Chondrocyte (in vitro differentiated cells): ENCODE data around the gene TUBA8. TPM values are rescaled to one million over a fixed set of nuclear protein-coding genes. Genes with fewer than 3 reads are reported as not detected.
"Not testable (repeated sequence)": the region's sequence is repeated elsewhere in the genome, so short reads cannot be mapped to it uniquely, and the experiment has no call there.

Experiments used
- DNase-seq: peaks from one replicate; pipeline ENCODE4 v3.0.0; 2021; ENCODE audit warnings: mixed read lengths, low spot score
- H3K27ac Mint-ChIP-seq: one replicate; pipeline ENCODE4 v1.8.0; 2021; ENCODE audit warnings: mild to moderate bottlenecking, moderate library complexity, mixed read lengths; ENCODE audit not compliant: unreplicated experiment
- H3K27me3 Mint-ChIP-seq: 2 replicates; pipeline ENCODE4 v1.8.0; 2021; ENCODE audit warnings: low read depth, mixed read lengths
- H3K36me3 Mint-ChIP-seq: 2 replicates; pipeline ENCODE4 v1.8.0; 2021; ENCODE audit warnings: low read depth, mixed read lengths
- H3K4me1 Mint-ChIP-seq: 2 replicates; pipeline ENCODE4 v1.8.0; 2021; ENCODE audit warnings: low read depth, mild to moderate bottlenecking, mixed read lengths
- H3K4me3 Mint-ChIP-seq: one replicate; pipeline ENCODE4 v1.8.0; 2021; ENCODE audit warnings: mild to moderate bottlenecking, moderate library complexity, mixed read lengths; ENCODE audit not compliant: unreplicated experiment
- H3K9me3 Mint-ChIP-seq: 2 replicates; pipeline ENCODE4 v1.8.0; 2021; ENCODE audit warnings: low read depth, mixed read lengths
- total RNA-seq: library from RNA; stranded (reverse); gene quantifications from 3 replicates; pipeline ENCODE4 v1.2.1, GENCODE V29; 2021
- TF ChIP-seq, protein P1 (sequence below): fragments of 200-600 bp; sonication (generic); IDR thresholded peaks from 2 replicates; pipeline ENCODE4 v1.5.0; 2021; ENCODE audit warnings: antibody characterized with exemption, mild to moderate bottlenecking, moderate library complexity

The TUBA8 gene
- total RNA-seq, 1 donor from 2014 or later = 1.2 TPM

DNA sequence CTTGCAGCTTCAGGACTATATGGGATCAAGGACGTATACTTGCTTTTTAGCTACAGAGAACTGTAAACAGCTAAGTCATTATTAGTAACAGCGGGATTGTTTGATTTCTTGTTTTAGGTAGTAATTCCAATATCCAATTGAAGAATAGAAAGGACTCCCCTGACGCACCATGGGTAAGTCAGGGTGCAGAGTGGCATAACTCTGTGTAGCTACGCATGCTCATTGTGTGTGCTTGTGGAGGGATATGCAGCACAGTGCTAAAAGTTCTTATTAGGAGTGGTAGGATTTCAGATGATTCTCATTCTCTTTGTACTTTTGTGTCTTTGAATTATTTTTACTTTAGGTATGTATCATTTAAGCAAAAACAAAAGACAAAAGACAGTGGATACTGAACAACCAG is 40.6 kb upstream of the TUBA8 start:
- H3K4me1 Mint-ChIP-seq = peaks cover 37% of the 10 kb centered on the region
- no peaks in the 10 kb centered on the region for H3K27me3 Mint-ChIP-seq
- TF ChIP-seq, protein P1, sequence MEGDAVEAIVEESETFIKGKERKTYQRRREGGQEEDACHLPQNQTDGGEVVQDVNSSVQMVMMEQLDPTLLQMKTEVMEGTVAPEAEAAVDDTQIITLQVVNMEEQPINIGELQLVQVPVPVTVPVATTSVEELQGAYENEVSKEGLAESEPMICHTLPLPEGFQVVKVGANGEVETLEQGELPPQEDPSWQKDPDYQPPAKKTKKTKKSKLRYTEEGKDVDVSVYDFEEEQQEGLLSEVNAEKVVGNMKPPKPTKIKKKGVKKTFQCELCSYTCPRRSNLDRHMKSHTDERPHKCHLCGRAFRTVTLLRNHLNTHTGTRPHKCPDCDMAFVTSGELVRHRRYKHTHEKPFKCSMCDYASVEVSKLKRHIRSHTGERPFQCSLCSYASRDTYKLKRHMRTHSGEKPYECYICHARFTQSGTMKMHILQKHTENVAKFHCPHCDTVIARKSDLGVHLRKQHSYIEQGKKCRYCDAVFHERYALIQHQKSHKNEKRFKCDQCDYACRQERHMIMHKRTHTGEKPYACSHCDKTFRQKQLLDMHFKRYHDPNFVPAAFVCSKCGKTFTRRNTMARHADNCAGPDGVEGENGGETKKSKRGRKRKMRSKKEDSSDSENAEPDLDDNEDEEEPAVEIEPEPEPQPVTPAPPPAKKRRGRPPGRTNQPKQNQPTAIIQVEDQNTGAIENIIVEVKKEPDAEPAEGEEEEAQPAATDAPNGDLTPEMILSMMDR = no peak
- no peak for DNase-seq
- peaks cover 5% of the 10 kb centered on the region for H3K9me3 Mint-ChIP-seq
- no peak overlapping the region for H3K4me3 Mint-ChIP-seq
- peaks cover 3% of the 10 kb centered on the region for H3K36me3 Mint-ChIP-seq
- no peak overlapping the region for H3K27ac Mint-ChIP-seq

DNA sequence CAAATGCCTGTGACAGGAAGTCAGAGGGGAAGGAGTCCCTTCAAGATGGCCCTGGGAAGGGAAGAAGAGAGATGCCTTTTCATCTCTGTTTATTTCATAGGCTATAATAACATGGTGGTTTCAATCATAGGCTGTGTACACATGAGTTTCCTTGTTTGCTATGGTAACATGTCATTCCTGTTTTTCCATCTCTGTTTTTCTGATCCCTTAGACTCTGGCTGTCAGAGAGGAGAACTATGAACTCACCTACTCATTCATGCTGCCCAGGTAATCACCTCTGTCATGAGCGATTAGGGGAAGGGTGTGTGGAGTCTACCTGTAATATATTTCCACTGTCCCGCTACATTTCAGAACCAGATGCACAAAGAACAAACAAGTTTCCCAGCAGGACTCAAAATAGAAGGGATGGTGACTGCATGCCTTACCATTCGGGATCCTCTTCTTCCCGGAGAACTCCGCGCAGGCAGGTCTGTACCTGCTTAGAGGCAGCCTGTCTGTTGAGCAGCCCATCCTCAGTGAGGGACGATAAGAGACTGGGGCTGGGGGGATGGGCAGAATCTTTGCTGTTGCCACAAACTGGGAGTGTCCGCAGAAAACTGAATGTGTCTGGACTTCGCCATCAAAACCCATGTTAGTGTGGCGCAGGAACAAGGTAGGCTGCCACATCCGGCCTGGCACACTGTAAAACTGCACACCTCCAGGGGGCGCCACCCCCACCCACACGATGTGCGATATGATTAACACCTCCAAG is 39.9 kb upstream of the TUBA8 start:
- Mint-ChIP-seq H3K4me1 (peaks cover 38% of the 10 kb centered on the region), H3K27ac (no peak overlapping the region), H3K27me3 (no peaks in the 10 kb centered on the region), H3K36me3 (peaks cover 3% of the 10 kb centered on the region), H3K4me3 (no peak overlapping the region), H3K9me3 (peaks cover 5% of the 10 kb centered on the region)
- peak; percentile 65 for DNase-seq
- TF ChIP-seq, protein P1 = peak; percentile 65

DNA sequence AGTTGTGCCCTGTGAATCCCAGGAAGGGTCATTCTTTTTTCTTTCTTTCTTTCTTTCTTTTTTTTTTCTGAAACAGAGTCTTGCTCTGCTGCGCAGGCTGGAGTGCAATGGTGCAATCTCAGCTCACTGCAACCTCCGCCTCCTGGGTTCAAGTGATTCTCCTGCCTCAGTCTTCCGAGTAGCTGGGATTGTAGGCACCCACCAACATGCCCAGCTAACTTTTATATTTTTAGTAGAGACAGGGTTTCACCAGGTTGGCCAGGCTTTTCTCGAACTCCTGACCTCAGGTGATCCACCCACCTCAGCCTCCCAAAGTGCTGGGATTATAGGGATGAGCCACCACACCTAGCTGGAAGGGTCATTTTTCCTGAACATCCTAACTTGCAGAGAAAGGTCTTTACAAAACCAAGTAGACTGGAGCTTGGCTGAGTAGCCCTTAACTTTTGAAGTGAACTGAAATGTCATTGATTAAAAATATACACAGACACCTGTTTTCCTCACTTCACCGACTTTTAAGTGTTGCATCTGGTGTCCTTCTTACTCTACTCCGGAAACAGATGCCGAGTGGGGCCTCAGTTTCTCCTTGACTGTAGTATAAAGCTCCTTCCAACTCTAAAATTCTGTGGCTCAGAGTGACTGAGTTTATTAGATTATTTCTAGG is 39.2 kb upstream of the TUBA8 start:
- peak; percentile 9 for DNase-seq

DNA sequence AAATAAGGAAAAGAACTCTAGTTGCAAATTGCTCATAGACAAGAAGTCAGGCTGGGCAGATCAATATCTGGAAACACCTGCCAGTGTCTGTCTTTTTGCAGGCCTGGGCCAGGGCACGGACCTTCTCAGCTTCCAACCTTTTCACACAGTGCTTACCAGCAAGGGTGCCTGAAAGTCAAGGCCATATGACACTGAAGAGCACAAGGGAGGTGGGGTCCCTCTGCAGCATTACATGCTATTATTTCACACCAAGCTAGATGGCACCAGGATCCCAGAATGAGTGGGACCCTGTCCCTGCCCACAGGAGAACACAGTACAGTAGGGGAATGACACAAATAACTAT is 38.7 kb upstream of the TUBA8 start:
- DNase-seq = peak; percentile 15
- H3K36me3 Mint-ChIP-seq = peaks cover 3% of the 10 kb centered on the region
- H3K4me3 Mint-ChIP-seq = no peak overlapping the region
- no peaks in the 10 kb centered on the region for H3K27me3 Mint-ChIP-seq
- no peak overlapping the region for H3K27ac Mint-ChIP-seq
- H3K9me3 Mint-ChIP-seq = peaks cover 5% of the 10 kb centered on the region
- peaks cover 41% of the 10 kb centered on the region for H3K4me1 Mint-ChIP-seq
- TF ChIP-seq, protein P1 = no peak

More for the DNA sequence above, 39.2 kb upstream of the TUBA8 start:
- H3K27ac Mint-ChIP-seq, H3K36me3 Mint-ChIP-seq, H3K9me3 Mint-ChIP-seq, H3K27me3 Mint-ChIP-seq, H3K4me3 Mint-ChIP-seq: not testable (repeated sequence)
- H3K4me1 Mint-ChIP-seq = peaks cover 41% of the 10 kb centered on the region

DNA sequence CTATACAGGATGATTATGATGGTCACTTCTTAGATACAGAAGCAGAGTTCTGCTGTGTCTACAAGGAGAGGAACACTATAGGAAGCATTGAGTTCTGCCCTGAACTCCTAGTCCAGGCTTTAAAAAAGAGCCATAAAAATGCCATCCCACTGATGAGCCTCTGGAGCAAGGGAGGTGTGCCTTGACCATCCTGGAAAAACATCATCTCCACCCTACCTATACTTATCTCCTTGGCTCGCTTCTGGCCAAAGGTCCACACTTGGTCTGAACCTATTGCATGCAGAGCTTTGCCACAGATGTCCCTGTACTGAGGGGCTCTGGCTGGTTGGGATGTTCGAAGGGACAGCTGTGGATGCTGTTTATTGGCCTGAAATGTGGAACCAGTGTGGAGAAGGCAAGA is 37.1 kb upstream of the TUBA8 start:
- no peak for DNase-seq
- peaks cover under 1% of the 10 kb centered on the region for H3K36me3 Mint-ChIP-seq
- no peaks in the 10 kb centered on the region for H3K27me3 Mint-ChIP-seq
- H3K27ac Mint-ChIP-seq = no peak overlapping the region
- no peak overlapping the region for H3K4me3 Mint-ChIP-seq
- H3K4me1 Mint-ChIP-seq = peaks cover 35% of the 10 kb centered on the region
- no peaks in the 10 kb centered on the region for H3K9me3 Mint-ChIP-seq
- TF ChIP-seq, protein P1 = no peak

DNA sequence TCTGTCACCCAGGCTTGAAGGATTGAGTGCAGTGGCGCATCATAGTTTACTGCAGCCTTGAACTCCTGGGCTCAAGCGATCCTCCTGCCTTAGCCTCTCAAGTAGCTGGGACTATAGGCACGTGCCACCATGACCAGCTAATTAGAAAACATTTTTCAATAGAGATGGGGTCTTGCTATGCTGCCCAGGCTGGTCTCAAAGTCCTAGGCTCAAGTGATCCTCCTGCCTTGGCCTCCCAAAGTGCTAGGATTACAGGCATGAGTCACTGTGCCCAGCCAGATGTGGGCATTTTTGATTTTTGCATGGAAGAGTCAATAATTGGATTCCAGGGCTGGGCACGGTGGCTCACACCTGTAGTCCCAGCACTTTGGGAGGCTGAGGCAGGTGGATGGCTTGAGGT is 36.7 kb upstream of the TUBA8 start:
- not testable (repeated sequence) for H3K4me3 Mint-ChIP-seq, DNase-seq, H3K27ac Mint-ChIP-seq, H3K9me3 Mint-ChIP-seq, H3K36me3 Mint-ChIP-seq, H3K27me3 Mint-ChIP-seq
- peaks cover 35% of the 10 kb centered on the region for H3K4me1 Mint-ChIP-seq
